Measurements from ENCODE around the gene RACK1.
"Not testable (repeated sequence)": the region's sequence is repeated elsewhere in the genome, so short reads cannot be mapped to it uniquely, and the experiment has no call there.

Gene RACK1

DNA sequence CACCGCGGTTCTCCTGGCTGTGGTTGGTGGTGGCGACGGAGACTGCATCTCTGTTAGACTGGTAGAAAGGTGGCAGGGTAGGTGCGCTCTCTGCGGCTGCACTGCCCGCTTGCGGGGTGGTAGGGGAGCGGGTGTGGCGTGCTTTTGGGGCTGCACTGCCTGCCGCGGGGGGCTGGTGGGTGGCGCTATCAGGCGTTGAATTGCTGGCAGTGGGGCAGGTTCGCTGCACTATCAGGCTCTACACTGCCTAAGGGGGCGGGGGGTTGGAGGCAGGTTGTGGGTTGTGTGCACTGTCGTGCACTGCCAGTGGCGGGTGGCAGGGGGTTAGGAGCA lies 38.2 kb upstream of the RACK1 start:
- no peak for TF ChIP-seq CTCF (IDR thresholded peaks at IDR 0.05)

GRCh38 chr5:181281077-181281983 lies 37.6 kb upstream of the RACK1 start:
- H3K27ac ChIP-seq, result no peak overlapping the region
- H3K9me3 ChIP-seq, result no peaks in the 10 kb centered on the region
- H3K4me1 ChIP-seq (ENCODE audit: control insufficient read depth in 1 of 2, insufficient read depth in 1 of 2, low read depth in 1 of 2, low read length in 1 of 2), result no peaks in the 10 kb centered on the region

More for the DNA sequence above, 38.2 kb upstream of the RACK1 start:
- peaks cover 13% of the 10 kb centered on the region for H3K27me3 ChIP-seq
- no peaks in the 10 kb centered on the region for H3K36me3 ChIP-seq
- no peak overlapping the region for H3K4me3 ChIP-seq (ENCODE audit: low read depth in 1 of 2, low read length in 1 of 2)
- no peaks in the 10 kb centered on the region for H3K9me3 ChIP-seq
- no peaks in the 10 kb centered on the region for H3K4me1 ChIP-seq (ENCODE audit: control insufficient read depth in 1 of 2, insufficient read depth in 1 of 2, low read depth in 1 of 2, low read length in 1 of 2)
- no peak overlapping the region for H3K27ac ChIP-seq

GRCh38 chr5:181280251-181280762 lies 36.6 kb upstream of the RACK1 start:
- H3K27me3 ChIP-seq, result peaks cover 13% of the 10 kb centered on the region
- H3K27ac ChIP-seq, result no peak overlapping the region
- H3K36me3 ChIP-seq, result no peaks in the 10 kb centered on the region
- TF ChIP-seq CTCF (IDR thresholded peaks at IDR 0.05), result no peak
- H3K9me3 ChIP-seq, result no peaks in the 10 kb centered on the region
- no peak overlapping the region for H3K4me3 ChIP-seq (ENCODE audit: low read depth in 1 of 2, low read length in 1 of 2)
- no peaks in the 10 kb centered on the region for H3K4me1 ChIP-seq (ENCODE audit: control insufficient read depth in 1 of 2, insufficient read depth in 1 of 2, low read depth in 1 of 2, low read length in 1 of 2)

More at GRCh38 chr5:181281077-181281983, 37.6 kb upstream of the RACK1 start:
- Histone ChIP-seq H3K4me3 (ENCODE audit: low read depth in 1 of 2, low read length in 1 of 2) (no peak overlapping the region), H3K36me3 (no peaks in the 10 kb centered on the region), H3K27me3 (peaks cover 13% of the 10 kb centered on the region)
- TF ChIP-seq CTCF (IDR thresholded peaks at IDR 0.05), result no peak

DNA sequence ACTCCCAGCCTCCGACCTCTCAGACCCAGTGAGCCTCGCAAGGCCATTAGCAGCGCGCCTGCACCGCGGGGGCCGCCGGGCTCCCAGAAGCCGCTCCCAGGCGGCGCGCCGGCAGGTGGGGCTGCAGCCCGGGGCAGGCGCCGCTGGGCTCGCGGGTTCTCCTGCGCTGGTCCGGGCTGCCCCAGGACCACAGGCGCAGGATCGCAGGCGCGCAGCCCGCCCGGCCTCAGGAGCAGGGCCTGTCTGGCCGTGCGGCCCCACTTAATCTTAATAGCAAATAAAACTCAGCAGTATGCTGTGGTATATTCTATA lies 29.7 kb upstream of the RACK1 start:
- not testable (repeated sequence) for H3K4me3 ChIP-seq (ENCODE audit: low read depth in 1 of 2, low read length in 1 of 2); H3K27ac ChIP-seq; H3K9me3 ChIP-seq; H3K4me1 ChIP-seq (ENCODE audit: control insufficient read depth in 1 of 2, insufficient read depth in 1 of 2, low read depth in 1 of 2, low read length in 1 of 2); H3K36me3 ChIP-seq
- peaks cover 18% of the 10 kb centered on the region for H3K27me3 ChIP-seq

DNA sequence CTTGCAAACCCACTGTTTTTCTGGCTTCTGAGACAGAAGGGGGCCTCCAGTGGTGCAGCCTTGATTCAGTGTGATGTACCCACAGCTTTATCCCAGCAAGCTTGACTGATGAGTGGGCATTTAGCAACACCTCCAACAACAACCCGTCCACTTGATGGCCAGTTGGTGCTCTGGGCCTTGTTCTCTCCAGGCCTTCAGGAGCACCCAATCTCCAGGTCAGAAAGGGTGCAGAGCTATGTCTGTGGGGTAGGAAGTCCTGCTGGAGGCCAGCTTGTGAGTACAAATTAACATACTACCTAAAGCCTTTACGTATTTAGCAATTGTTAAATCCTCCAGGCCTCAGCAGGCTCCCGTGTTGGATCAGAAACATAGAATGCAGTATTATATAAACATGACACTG lies 27.4 kb upstream of the RACK1 start:
- Histone ChIP-seq H3K4me1 (ENCODE audit: control insufficient read depth in 1 of 2, insufficient read depth in 1 of 2, low read depth in 1 of 2, low read length in 1 of 2) (no peaks in the 10 kb centered on the region), H3K27me3 (peaks cover 18% of the 10 kb centered on the region), H3K4me3 (ENCODE audit: low read depth in 1 of 2, low read length in 1 of 2) (no peak overlapping the region), H3K27ac (no peak overlapping the region), H3K9me3 (no peaks in the 10 kb centered on the region), H3K36me3 (no peaks in the 10 kb centered on the region)
- no peak for TF ChIP-seq CTCF (IDR thresholded peaks at IDR 0.05)

DNA sequence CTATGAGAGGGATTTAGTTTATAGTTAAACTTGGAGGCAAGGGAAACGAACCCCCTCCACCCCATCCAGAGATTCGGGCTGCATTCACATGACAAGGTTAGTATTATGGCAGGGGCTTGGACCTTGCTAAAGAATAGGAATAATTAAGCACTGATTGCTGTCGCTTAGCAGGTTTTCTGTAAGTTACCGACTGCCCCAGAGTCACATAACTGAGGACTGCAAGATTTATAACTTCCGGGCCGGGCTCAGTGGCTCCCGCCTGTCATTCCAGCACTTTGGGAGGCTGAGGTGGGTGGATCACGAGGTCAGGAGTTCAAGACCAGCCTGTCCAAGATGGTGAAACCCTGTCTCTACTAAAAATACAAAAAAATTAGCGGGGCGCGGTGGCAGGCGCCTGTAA lies 24.2 kb upstream of the RACK1 start:
- H3K27ac ChIP-seq; H3K27me3 ChIP-seq; H3K36me3 ChIP-seq; H3K4me3 ChIP-seq (ENCODE audit: low read depth in 1 of 2, low read length in 1 of 2); H3K9me3 ChIP-seq; H3K4me1 ChIP-seq (ENCODE audit: control insufficient read depth in 1 of 2, insufficient read depth in 1 of 2, low read depth in 1 of 2, low read length in 1 of 2): not testable (repeated sequence)

- H3K27me3 ChIP-seq; H3K4me3 ChIP-seq (ENCODE audit: low read depth in 1 of 2, low read length in 1 of 2); H3K4me1 ChIP-seq (ENCODE audit: control insufficient read depth in 1 of 2, insufficient read depth in 1 of 2, low read depth in 1 of 2, low read length in 1 of 2); H3K36me3 ChIP-seq; H3K9me3 ChIP-seq; H3K27ac ChIP-seq: not testable (repeated sequence)
Measured at GRCh38 chr5:181267291-181267904, 23.7 kb upstream of the RACK1 start.
